ENCODE data around the gene PRIM2. TPM values are rescaled to one million over a fixed set of nuclear protein-coding genes. Genes with fewer than 3 reads are reported as not detected.
"Not testable (repeated sequence)": the region's sequence is repeated elsewhere in the genome, so short reads cannot be mapped to it uniquely, and the experiment has no call there.

Gene PRIM2
- total and polyA plus RNA-seq, 2 of the 8 experiments (the other 6 are each of a cell fraction or from before 2014, with no cell fraction given) = 20.8 to 46.8 TPM

GRCh38 chr6:57465968-57466367 lies 148.5 kb downstream of the PRIM2 start:
- H3K79me1 ChIP-seq (ENCODE audit: low read depth, low read length); H3K27me3 ChIP-seq (replicated peaks in 1 of 4; ENCODE audit: control insufficient read depth in 3 of 4, extremely low read depth in 1 of 4, insufficient read depth in 3 of 4, low read length in 3 of 4); H3K36me3 ChIP-seq (ENCODE audit: control insufficient read depth in 2 of 4, insufficient read depth in 4 of 4, low read length in 3 of 4); CTCF ChIA-PET (ENCODE audit: partially characterized antibody); H2BK5ac ChIP-seq (ENCODE audit: low read depth, low read length); H4K5ac ChIP-seq (ENCODE audit: insufficient read length, low read depth, low read length); H3K18ac ChIP-seq (ENCODE audit: extremely low read depth, low read length); H3K23ac ChIP-seq (ENCODE audit: insufficient read length); H3K4ac ChIP-seq (replicated peaks; ENCODE audit: insufficient read length, low read depth, low read length); H2AFZ ChIP-seq (ENCODE audit: low read length); H3K9me3 ChIP-seq (ENCODE audit: insufficient read depth in 2 of 2, low read depth in 1 of 2, low read length in 1 of 2); H2BK15ac ChIP-seq (ENCODE audit: low read length); H2AK5ac ChIP-seq (ENCODE audit: low read depth, low read length); H4K20me1 ChIP-seq (replicated peaks in 1 of 2; ENCODE audit: control insufficient read depth in 1 of 2, insufficient read depth in 2 of 2, low read length in 2 of 2); H2BK12ac ChIP-seq (ENCODE audit: low read depth, low read length); H3K56ac ChIP-seq (replicated peaks; ENCODE audit: insufficient read length, low read depth, low read length); H3K9ac ChIP-seq (replicated peaks in 1 of 4; ENCODE audit: extremely low read depth in 1 of 4, low read depth in 3 of 4, low read length in 3 of 4); H3K23me2 ChIP-seq (ENCODE audit: low read depth, low read length); DNase-seq (ENCODE audit: low read depth in 1 of 2, low spot score in 2 of 2); H4K8ac ChIP-seq (ENCODE audit: extremely low read depth, insufficient read depth, low read length); H3K14ac ChIP-seq (ENCODE audit: insufficient read length); H3K4me3 ChIP-seq (ENCODE audit: extremely low read depth in 1 of 4, insufficient read depth in 2 of 4, low read depth in 3 of 4, low read length in 4 of 4); H2BK20ac ChIP-seq (ENCODE audit: low read length); H2BK120ac ChIP-seq (replicated peaks; ENCODE audit: low read depth, low read length); POLR2A ChIA-PET (ENCODE audit: partially characterized antibody); H3K4me1 ChIP-seq (replicated peaks in 1 of 4; ENCODE audit: control insufficient read depth in 3 of 4, insufficient read depth in 4 of 4, low read length in 3 of 4); FAIRE-seq; H4K91ac ChIP-seq (replicated peaks; ENCODE audit: insufficient read length, low read length); H3K27ac ChIP-seq (ENCODE audit: low read depth, low read length); H3K4me2 ChIP-seq (ENCODE audit: insufficient read depth in 1 of 2, low read depth in 2 of 2, low read length in 2 of 2): not testable (repeated sequence)
- H3K79me2 ChIP-seq (ENCODE audit: control insufficient read depth in 1 of 2, insufficient read depth in 2 of 2, low read length in 2 of 2) = peaks cover 0 to 20% of the 10 kb centered on the region in 2 experiments; a peak in 1 of 4 replicates
- 91% methylated on average over 2 of the region's 3 CpGs; no CpG with 5 or more reads in 1 of the 2 experiments for WGBS, 2 experiments (ENCODE audit: extremely low coverage in 1 of 2, insufficient coverage in 1 of 2, insufficient read length in 1 of 2, insufficient replicate concordance in 2 of 2, low coverage in 1 of 2, low lambda C conversion rate in 2 of 2, missing lambda C conversion rate in 1 of 2)

Measured in H1 (cell line).